ENCODE measurements around the gene B3GALT4.

B3GALT4 gene

DNA sequence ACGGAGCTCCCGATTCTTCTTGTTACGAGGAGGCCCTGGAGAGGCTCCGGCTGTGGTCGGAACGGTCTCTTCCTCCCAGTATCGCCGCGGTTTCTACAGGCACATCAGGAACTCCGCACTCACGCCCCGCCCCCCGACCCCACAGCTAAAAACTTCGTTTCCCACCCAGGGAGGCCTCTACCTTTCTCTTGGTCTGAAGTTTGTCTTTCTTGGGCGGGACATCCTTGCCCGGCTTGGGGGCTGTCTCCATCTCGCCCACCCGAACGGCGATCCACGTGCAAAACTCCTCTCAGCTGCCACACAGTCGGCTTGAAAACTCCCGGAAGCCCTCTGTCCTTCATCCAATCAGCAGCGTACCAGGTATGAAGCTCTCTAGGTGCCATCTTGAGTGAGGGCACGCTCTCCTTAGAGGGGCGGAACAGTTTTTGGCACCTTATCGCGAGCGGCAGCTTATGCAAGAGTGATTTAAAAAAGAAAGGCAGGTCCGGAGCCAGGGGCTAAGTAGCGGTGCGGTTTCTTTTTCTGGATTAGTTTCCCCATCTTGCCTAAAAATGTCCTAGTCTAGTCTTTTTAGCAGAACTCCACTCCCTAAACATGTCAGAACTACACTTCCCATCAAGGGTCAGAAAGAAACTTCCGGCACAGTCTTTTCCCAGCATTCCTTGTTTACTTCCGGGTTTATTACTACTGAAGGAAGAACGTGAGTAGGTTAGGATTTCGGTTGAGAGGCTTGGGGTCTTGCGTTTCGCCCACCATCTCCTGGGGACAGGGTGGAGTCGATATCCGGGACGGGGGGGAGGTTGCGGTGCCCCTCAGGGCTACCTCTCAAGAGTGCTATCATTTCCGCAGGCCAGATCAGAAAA is 12.2 kb downstream of the B3GALT4 start, which contains the start of the genes PFDN6 and WDR46:
Gene PFDN6, plus strand, starts transcription at position 681 of the 863 bp plus-strand sequence. CDS start 256 bp downstream, outside the sequence.
Gene WDR46, minus strand, starts transcription at position 319 of the 863 bp plus-strand sequence. Its CDS starts 69 bp downstream, at position 250.
- in situ Hi-C loops (cut with HindIII; ENCODE audit: low sequenced_read_pairs): no loop called here

DNA sequence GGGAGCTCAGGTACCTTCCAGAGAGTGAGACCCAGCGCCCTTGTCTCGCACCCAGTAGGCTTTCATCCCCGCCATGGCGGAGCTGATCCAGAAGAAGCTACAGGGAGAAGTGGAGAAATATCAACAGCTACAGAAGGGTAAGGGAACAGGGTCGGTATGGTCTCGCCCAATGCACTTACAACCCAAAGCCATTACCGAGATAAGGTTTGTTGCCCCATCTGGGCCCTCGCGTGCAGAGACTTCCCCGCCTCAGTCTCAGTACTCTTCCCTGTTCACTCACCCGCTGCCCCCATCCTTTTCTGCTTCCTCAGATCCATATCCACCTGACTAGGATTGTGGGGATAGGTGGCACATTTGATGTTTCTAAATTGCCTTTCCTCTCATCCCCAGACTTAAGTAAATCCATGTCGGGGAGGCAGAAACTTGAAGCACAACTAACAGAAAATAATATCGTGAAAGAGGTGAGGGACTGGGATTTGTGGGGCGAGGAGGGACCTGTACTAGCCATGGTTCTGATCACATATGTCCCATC is 12.9 kb downstream of the B3GALT4 start:
- in situ Hi-C loops (cut with HindIII; ENCODE audit: low sequenced_read_pairs): no loop called here

DNA sequence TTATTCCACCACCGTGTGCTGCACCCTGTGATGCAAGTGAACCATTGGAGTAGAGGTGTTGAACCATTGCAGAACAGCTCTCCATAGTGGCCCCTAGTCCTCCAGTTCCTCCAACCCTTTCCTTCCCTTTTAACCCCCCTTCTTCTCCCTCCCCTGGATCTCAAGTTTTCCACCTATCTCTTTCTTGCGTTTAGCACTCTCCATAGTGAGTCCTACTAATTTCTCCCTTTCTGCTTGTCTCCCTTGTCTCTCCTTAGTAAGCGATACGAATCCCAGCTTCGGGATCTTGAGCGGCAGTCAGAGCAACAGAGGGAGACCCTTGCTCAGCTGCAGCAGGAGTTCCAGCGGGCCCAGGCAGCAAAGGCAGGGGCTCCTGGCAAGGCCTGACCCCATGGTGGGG is 13.5 kb downstream of the B3GALT4 start:
- in situ Hi-C loops (cut with HindIII; ENCODE audit: low sequenced_read_pairs): no loop called here

GRCh38 chr6:33292996-33293682 is 16.2 kb downstream of the B3GALT4 start:
- in situ Hi-C loops (cut with HindIII; ENCODE audit: low sequenced_read_pairs): no loop called here

GRCh38 chr6:33294086-33294823 is 17.3 kb downstream of the B3GALT4 start:
- in situ Hi-C loops (cut with HindIII; ENCODE audit: low sequenced_read_pairs): no loop called here

DNA sequence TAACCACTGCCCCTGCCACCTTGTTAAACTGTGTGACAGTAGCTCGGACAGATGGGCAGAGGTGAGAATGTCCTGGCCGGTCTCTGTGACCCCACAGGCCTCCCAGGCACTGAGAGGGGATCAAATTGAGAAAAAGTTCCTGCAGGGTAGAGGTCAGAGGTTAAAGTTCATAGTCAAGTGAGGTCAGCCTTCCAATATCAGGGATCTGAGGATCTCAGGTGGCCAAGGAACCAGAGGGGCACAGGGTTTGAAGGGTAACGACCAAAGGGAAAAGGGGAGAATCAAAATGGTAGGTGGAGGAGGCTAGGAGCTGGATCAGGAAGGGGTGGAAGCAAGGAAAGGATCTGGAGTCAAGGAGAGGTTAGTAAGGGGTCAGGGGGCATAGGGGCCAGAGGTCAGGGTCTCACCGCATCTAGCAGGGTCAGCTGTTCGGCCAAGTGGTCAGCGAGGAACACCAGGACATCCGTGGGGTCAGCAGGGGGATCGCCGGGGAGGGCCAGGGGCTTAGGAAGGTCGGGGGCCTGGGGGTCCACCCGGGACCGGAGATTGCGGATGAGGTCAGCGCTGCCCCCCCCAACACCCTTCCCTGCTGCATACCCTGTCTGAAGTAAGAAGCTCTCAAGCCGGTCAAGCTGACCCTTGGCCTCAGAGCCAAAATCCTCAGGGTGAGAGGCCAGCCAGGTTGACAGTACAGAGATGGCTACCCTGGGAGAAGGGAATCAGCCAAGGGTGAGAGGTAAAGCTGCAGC is 18.9 kb downstream of the B3GALT4 start:
- in situ Hi-C loops (cut with HindIII; ENCODE audit: low sequenced_read_pairs): no loop called here

- in situ Hi-C loops (cut with HindIII; ENCODE audit: low sequenced_read_pairs): no loop called here
Measured at GRCh38 chr6:33296797-33297405, 20.0 kb downstream of the B3GALT4 start.

GRCh38 chr6:33297406-33297955 is 20.6 kb downstream of the B3GALT4 start:
- in situ Hi-C loops (cut with HindIII; ENCODE audit: low sequenced_read_pairs): no loop called here

GRCh38 chr6:33297956-33298772 is 21.2 kb downstream of the B3GALT4 start:
- in situ Hi-C loops (cut with HindIII; ENCODE audit: low sequenced_read_pairs): no loop called here

DNA sequence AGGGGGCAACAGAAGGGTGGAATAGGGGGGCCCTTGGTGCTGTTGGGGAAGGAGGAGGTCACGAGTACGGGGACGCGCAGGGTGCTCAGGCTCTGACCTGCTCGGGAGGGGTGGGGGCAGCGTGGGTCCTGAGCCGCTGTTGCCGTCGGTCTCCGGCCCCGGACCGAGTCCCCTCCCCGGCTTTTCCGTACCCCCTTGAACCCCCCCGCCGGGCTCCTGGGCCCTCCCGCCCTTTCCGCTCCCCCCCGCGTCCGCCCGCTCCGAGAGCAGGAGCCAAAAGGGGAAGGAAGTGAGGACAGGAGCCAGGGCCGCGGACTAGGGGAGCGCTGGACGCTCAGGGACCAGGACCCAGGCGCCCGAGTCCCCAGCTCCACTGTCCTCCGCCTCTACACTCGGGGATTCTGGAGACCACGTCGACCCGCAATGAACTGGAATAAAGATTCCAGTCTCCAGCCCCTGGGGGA is 21.9 kb downstream of the B3GALT4 start, which contains the start of gene RGL2:
Gene RGL2, minus strand, starts transcription at position 170 of the 464 bp plus-strand sequence. CDS start 332 bp downstream, outside the sequence.
- in situ Hi-C loops (cut with HindIII; ENCODE audit: low sequenced_read_pairs): no loop called here

- in situ Hi-C loops (cut with HindIII; ENCODE audit: low sequenced_read_pairs): no loop called here
Measured at GRCh38 chr6:33299237-33299944, 22.5 kb downstream of the B3GALT4 start.

DNA sequence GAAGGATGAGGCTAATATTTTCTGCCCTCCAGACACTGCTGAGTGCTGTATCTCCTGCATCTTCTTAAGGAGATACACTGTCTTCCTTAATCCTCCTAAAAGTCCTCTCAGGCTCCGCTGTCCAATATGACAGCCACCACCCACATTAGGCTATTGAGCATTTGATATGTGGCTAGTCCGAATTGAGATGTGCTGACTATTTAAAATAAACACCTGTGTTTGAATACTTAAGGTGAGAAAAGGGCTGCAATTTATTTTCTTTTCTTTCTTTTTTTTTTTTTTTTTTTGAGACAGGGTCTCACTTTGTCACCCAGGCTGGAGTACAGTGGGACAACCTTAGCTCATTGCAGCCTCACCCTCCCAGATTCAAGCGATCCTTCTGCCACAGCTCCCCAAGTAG is 25.0 kb downstream of the B3GALT4 start:
- in situ Hi-C loops (cut with HindIII; ENCODE audit: low sequenced_read_pairs): no loop called here

- in situ Hi-C loops (cut with HindIII; ENCODE audit: low sequenced_read_pairs): no loop called here
Measured at GRCh38 chr6:33304216-33304615, 27.3 kb downstream of the B3GALT4 start.

GRCh38 chr6:33305052-33305451 is 28.1 kb downstream of the B3GALT4 start:
- in situ Hi-C loops (cut with HindIII; ENCODE audit: low sequenced_read_pairs): no loop called here

DNA sequence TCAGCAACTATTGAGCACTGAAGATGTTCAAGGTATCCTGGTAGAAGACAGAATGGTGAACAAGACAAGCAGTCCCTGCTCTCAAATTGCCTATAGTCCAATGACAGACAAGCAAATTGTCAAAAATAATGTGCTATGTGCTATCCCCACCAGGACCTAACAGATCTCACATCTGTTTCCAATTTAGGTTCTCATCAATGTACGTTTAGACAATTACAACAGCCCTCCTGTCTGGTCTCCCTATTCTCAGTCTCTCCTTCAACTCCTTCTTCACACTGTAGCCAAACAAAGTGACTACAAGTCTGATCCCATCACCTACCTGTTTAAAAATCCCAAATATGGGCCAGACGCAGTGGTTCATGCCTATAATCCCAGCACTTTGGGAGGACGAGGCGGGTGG is 29.4 kb downstream of the B3GALT4 start:
- in situ Hi-C loops (cut with HindIII; ENCODE audit: low sequenced_read_pairs): no loop called here

DNA sequence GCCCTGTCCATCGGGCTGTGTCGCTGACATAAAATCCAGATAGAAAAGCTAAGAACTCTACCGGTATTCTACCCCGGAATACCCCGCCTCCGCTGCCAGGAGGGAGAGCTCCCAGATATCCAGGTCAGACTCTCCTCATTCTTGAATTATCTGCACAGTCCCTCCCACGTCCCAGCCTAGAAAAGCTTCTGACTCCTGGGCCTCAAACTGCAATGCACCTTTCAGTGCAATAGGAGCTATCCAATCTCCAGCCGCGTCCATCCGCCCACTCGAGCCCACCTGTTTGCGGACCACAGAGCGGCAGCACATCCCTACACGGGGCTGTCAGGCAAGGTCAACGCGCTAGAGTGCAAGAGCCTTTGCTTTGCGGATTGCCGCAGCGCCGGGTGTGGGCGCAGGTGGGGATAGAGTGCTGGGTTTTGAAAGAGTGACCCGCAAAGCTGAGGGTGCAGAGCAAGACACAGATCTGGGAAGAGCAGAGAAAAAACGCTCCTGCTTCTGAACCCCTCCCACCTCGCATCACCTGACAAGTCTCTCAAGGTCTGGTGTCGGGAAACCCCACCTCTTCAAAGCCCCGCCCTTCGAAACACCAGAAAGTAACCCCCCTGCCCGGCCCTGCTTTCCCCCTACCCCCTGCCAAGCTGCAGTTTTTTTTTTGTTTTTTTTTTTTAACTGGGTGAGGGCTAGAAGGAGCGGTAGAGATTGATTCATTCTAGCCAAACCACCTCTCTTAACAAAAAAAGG is 35.6 kb downstream of the B3GALT4 start:
- in situ Hi-C loops (cut with HindIII; ENCODE audit: low sequenced_read_pairs): no loop called here

DNA sequence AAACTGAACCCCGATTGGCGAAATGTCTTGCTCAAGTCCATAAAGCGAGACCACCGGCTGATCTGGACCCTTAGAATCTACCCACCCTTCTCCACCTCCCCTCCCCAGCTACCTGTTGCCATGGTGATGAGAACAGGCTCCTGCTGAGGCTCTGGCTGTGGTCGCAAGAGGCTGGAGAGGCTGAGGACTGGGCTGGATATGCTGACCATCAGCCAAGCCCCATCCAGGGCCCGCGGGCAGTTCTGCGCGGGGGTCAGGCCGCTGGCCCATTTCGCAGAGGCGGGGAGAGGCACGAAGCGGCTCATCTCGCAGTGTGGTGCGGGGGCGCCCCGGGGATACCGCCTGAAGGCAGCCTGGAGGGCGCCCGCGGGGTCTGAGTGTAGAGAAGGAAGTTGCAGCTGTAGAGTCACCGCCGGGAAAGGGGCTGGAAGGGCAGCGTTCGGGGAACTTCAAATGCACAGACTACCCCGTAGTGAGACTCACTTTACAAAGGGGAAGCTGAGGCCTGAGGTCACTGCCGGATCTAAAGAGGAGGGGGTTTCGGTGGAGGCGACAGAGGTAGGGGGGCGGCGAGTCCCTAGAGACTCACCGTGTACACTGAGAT is 36.3 kb downstream of the B3GALT4 start:
- in situ Hi-C loops (cut with HindIII; ENCODE audit: low sequenced_read_pairs): no loop called here
